ENCODE results near the gene EPHB1. TPM values are rescaled to one million over a fixed set of nuclear protein-coding genes. Genes with fewer than 3 reads are reported as not detected.

EPHB1 gene
- total RNA-seq, 3 donors from 2014 or later: 0.31 to 6.9 (median 0.64) TPM

GRCh38 chr3:135117977-135118376, 322.9 kb downstream of the EPHB1 start:
- H3K4me3 ChIP-seq: no peak overlapping the region
- H3K9me3 ChIP-seq: no peaks in the 10 kb centered on the region
- no peaks in the 10 kb centered on the region for H3K4me1 ChIP-seq (ENCODE audit: low read depth)
- no peak for TF ChIP-seq CTCF (IDR thresholded peaks at IDR 0.05)
- ATAC-seq (no peak), DNase-seq (no peak)
- no peaks in the 10 kb centered on the region for H3K36me3 ChIP-seq (ENCODE audit: low read depth)
- intact Hi-C loops (cut with DNase I, micrococcal nuclease): no loop called here

- intact Hi-C loops (cut with DNase I, micrococcal nuclease): no loop called here
- Histone ChIP-seq H3K4me1 (ENCODE audit: low read depth) (no peaks in the 10 kb centered on the region), H3K9me3 (no peaks in the 10 kb centered on the region), H3K4me3 (no peak overlapping the region), H3K36me3 (ENCODE audit: low read depth) (no peaks in the 10 kb centered on the region)
- no peak for ATAC-seq
- DNase-seq: no peak
- TF ChIP-seq CTCF (IDR thresholded peaks at IDR 0.05): no peak
These were observed 323.7 kb downstream of the EPHB1 start for GRCh38 chr3:135118792-135119191.

GRCh38 chr3:135125171-135125801, 330.2 kb downstream of the EPHB1 start:
- Histone ChIP-seq H3K4me1 (ENCODE audit: low read depth) (no peaks in the 10 kb centered on the region), H3K9me3 (no peaks in the 10 kb centered on the region), H3K36me3 (ENCODE audit: low read depth) (no peaks in the 10 kb centered on the region), H3K4me3 (no peak overlapping the region)
- ATAC-seq (no peak), DNase-seq (peak in 1 of 3 donors; percentile 48)
- intact Hi-C loops (cut with DNase I, micrococcal nuclease): no loop called here
- TF ChIP-seq CTCF (IDR thresholded peaks at IDR 0.05): no peak

- ATAC-seq (no peak), DNase-seq (no peak)
- no peak for TF ChIP-seq CTCF (IDR thresholded peaks at IDR 0.05)
- Histone ChIP-seq H3K4me1 (ENCODE audit: low read depth) (no peaks in the 10 kb centered on the region), H3K4me3 (no peak overlapping the region), H3K36me3 (ENCODE audit: low read depth) (no peaks in the 10 kb centered on the region), H3K9me3 (no peaks in the 10 kb centered on the region)
- intact Hi-C loops (cut with DNase I, micrococcal nuclease): no loop called here
These were observed 332.9 kb downstream of the EPHB1 start for GRCh38 chr3:135127946-135128470.

- Histone ChIP-seq H3K9me3 (no peaks in the 10 kb centered on the region), H3K4me1 (ENCODE audit: low read depth) (no peaks in the 10 kb centered on the region), H3K4me3 (no peak overlapping the region), H3K36me3 (ENCODE audit: low read depth) (no peaks in the 10 kb centered on the region)
- ATAC-seq (no peak), DNase-seq (no peak)
- intact Hi-C loops (cut with DNase I, micrococcal nuclease): no loop called here
- TF ChIP-seq CTCF (IDR thresholded peaks at IDR 0.05): no peak
These were observed 333.8 kb downstream of the EPHB1 start for GRCh38 chr3:135128818-135129217.
